H1 (cell line): ENCODE results near the gene XRRA1. TPM values are rescaled to one million over a fixed set of nuclear protein-coding genes. Genes with fewer than 3 reads are reported as not detected.

Source experiments
- CTCF ChIA-PET: fragments of 300-600 bp; sonication (Branson Sonifier 250); formaldehyde crosslinking; loops from one replicate; lab custom pipeline; 2021; ENCODE audit not compliant: partially characterized antibody; lab: Charles Lee
- POLR2A ChIA-PET: fragments of 300-600 bp; sonication (Branson Sonifier 250); formaldehyde crosslinking; loops from one replicate; lab custom pipeline; 2021; ENCODE audit warnings: inconsistent platforms; ENCODE audit not compliant: partially characterized antibody; lab: Charles Lee
- DNase-seq, 2 experiments: peaks; one replicate each; pipeline versions ENCODE4 v3.0.0 to v3.0.0-alpha.2; 2010 to 2022; ENCODE audit warnings: low spot score in 2 of 2, low read depth in 1 of 2, mixed read lengths in 1 of 2
- FAIRE-seq: peaks from 2 replicates; lab custom pipeline; 2011; peaks lifted over from hg19 to GRCh38; lab: Jason Lieb, UNC
- H2AFZ ChIP-seq: 2 replicates; pipeline ENCODE4 v1.8.1; 2012; ENCODE audit warnings: low read length, inconsistent platforms
- H2AK5ac ChIP-seq: 2 replicates; pipeline ENCODE4 v1.6.1; 2013; ENCODE audit warnings: low read depth, low read length
- H2BK120ac ChIP-seq: replicated peaks from 2 replicates; pipeline ENCODE3; 2013; ENCODE audit warnings: low read depth, low read length, inconsistent platforms
- H2BK12ac ChIP-seq: 2 replicates; pipeline ENCODE4 v1.6.1; 2013; ENCODE audit warnings: low read depth, low read length
- H2BK15ac ChIP-seq: 2 replicates; pipeline ENCODE4 v1.6.1; 2013; ENCODE audit warnings: low read length
- H2BK20ac ChIP-seq: 2 replicates; pipeline ENCODE4 v1.6.1; 2013; ENCODE audit warnings: low read length
- H2BK5ac ChIP-seq: 2 replicates; pipeline ENCODE4 v1.6.1; 2013; ENCODE audit warnings: low read depth, low read length
- H3K14ac ChIP-seq: 2 replicates; pipeline ENCODE4 v1.6.1; 2013; ENCODE audit warnings: inconsistent platforms; ENCODE audit not compliant: insufficient read length
- H3K18ac ChIP-seq: 2 replicates; pipeline ENCODE4 v1.6.1; 2013; ENCODE audit warnings: low read length; ENCODE audit errors: extremely low read depth
- H3K23ac ChIP-seq: 2 replicates; pipeline ENCODE4 v1.6.1; 2013; ENCODE audit warnings: inconsistent platforms; ENCODE audit not compliant: insufficient read length
- H3K23me2 ChIP-seq: 2 replicates; pipeline ENCODE4 v1.6.1; 2013; ENCODE audit warnings: low read depth, low read length
- H3K27ac ChIP-seq: 2 replicates; pipeline ENCODE4 v1.6.1; 2011; ENCODE audit warnings: low read depth, low read length, inconsistent platforms
- H3K27me3 ChIP-seq, 4 experiments: replicated peaks in 1 of 4; 1 replicate in 1 of 4; 2 replicates in 3 of 4; pipeline versions ENCODE4 v1.6.1 to v1.8.1; 2011 to 2013; ENCODE audit warnings: low read length in 3 of 4, mild to moderate bottlenecking in 3 of 4, inconsistent platforms in 2 of 4, mixed read lengths in 2 of 4, moderate library complexity in 1 of 4; ENCODE audit not compliant: control insufficient read depth in 3 of 4, insufficient read depth in 3 of 4; ENCODE audit errors: extremely low read depth in 1 of 4
- H3K36me3 ChIP-seq, 4 experiments: 2 replicates each; pipeline versions ENCODE4 v1.6.1 to v1.8.1; 2011 to 2013; ENCODE audit warnings: mild to moderate bottlenecking in 4 of 4, low read length in 3 of 4, moderate library complexity in 2 of 4, control low read depth in 1 of 4, inconsistent platforms in 1 of 4; ENCODE audit not compliant: insufficient read depth in 4 of 4, control insufficient read depth in 2 of 4
- H3K4ac ChIP-seq: replicated peaks from 2 replicates; pipeline ENCODE3; 2013; ENCODE audit warnings: low read length, low read depth, mixed read lengths, inconsistent platforms; ENCODE audit not compliant: insufficient read length
- H3K4me1 ChIP-seq, 4 experiments: replicated peaks in 1 of 4; 1 replicate in 1 of 4; 2 replicates in 3 of 4; pipeline versions ENCODE4 v1.6.1 to v1.8.1; 2011 to 2013; ENCODE audit warnings: low read length in 3 of 4, inconsistent platforms in 2 of 4, mixed read lengths in 1 of 4; ENCODE audit not compliant: insufficient read depth in 4 of 4, control insufficient read depth in 3 of 4
- H3K4me2 ChIP-seq, 2 experiments: 2 replicates each; pipeline versions ENCODE4 v1.6.1 to v1.8.1; 2011 to 2013; ENCODE audit warnings: low read depth in 2 of 2, low read length in 2 of 2, control low read depth in 1 of 2, inconsistent platforms in 1 of 2, mild to moderate bottlenecking in 1 of 2; ENCODE audit not compliant: insufficient read depth in 1 of 2
- H3K4me3 ChIP-seq, 4 experiments: fragments of 200-600, 300-600 bp in 1 of 4; sonication (generic), shearing (Covaris generic), sonication (Bioruptor Twin) in 1 of 4; 2 replicates each; pipeline versions ENCODE4 v1.5.1 to v1.8.1; 2011 to 2016; ENCODE audit warnings: low read length in 4 of 4, low read depth in 3 of 4, control low read depth in 2 of 4, inconsistent platforms in 2 of 4, mild to moderate bottlenecking in 2 of 4, mixed read lengths in 1 of 4, moderate library complexity in 1 of 4; ENCODE audit not compliant: insufficient read depth in 2 of 4; ENCODE audit errors: extremely low read depth in 1 of 4
- H3K56ac ChIP-seq: replicated peaks from 2 replicates; pipeline ENCODE3; 2013; ENCODE audit warnings: low read depth, mild to moderate bottlenecking, mixed read lengths, low read length, inconsistent platforms; ENCODE audit not compliant: insufficient read length
- H3K79me1 ChIP-seq: 2 replicates; pipeline ENCODE4 v1.6.1; 2013; ENCODE audit warnings: low read depth, low read length, control low read depth
- H3K79me2 ChIP-seq, 2 experiments: 2 replicates each; pipeline versions ENCODE4 v1.6.1 to v1.8.1; 2012 to 2013; ENCODE audit warnings: low read length in 2 of 2, mild to moderate bottlenecking in 2 of 2, inconsistent platforms in 1 of 2; ENCODE audit not compliant: insufficient read depth in 2 of 2, control insufficient read depth in 1 of 2
- H3K9ac ChIP-seq, 4 experiments: replicated peaks in 1 of 4; 1 replicate in 1 of 4; 2 replicates in 3 of 4; pipeline versions ENCODE4 v1.6.1 to v1.8.1; 2011 to 2013; ENCODE audit warnings: low read depth in 3 of 4, low read length in 3 of 4, control low read depth in 2 of 4, mild to moderate bottlenecking in 2 of 4, moderate library complexity in 2 of 4, inconsistent platforms in 1 of 4; ENCODE audit errors: extremely low read depth in 1 of 4
- H3K9me3 ChIP-seq, 2 experiments: 2 replicates each; pipeline versions ENCODE4 v1.6.1 to v1.8.1; 2012 to 2013; ENCODE audit warnings: mild to moderate bottlenecking in 2 of 2, moderate library complexity in 2 of 2, control low read depth in 1 of 2, inconsistent platforms in 1 of 2, low read depth in 1 of 2, low read length in 1 of 2, mixed read lengths in 1 of 2; ENCODE audit not compliant: insufficient read depth in 2 of 2
- H4K20me1 ChIP-seq, 2 experiments: replicated peaks in 1 of 2; 2 replicates each; pipeline versions ENCODE3 to v1.8.1; 2011 to 2013; ENCODE audit warnings: inconsistent platforms in 2 of 2, low read length in 2 of 2, mild to moderate bottlenecking in 1 of 2; ENCODE audit not compliant: insufficient read depth in 2 of 2, control insufficient read depth in 1 of 2
- H4K5ac ChIP-seq: 2 replicates; pipeline ENCODE4 v1.6.1; 2013; ENCODE audit warnings: low read length, low read depth, mixed read lengths, inconsistent platforms; ENCODE audit not compliant: insufficient read length
- H4K8ac ChIP-seq: 2 replicates; pipeline ENCODE4 v1.8.0; 2013; ENCODE audit warnings: mild to moderate bottlenecking, moderate library complexity, low read length, inconsistent platforms; ENCODE audit not compliant: insufficient read depth; ENCODE audit errors: extremely low read depth
- H4K91ac ChIP-seq: replicated peaks from 2 replicates; pipeline ENCODE3; 2013; ENCODE audit warnings: low read length, mixed read lengths, inconsistent platforms; ENCODE audit not compliant: insufficient read length
- CBX8 ChIP-seq: fragments of 300-800, 300-1000 bp; sonication (generic); IDR thresholded peaks from 2 replicates; pipeline ENCODE4 v1.7.1; 2016; ENCODE audit warnings: low read depth, low read length, borderline replicate concordance
- CHD1 ChIP-seq: IDR thresholded peaks from 2 replicates; pipeline ENCODE4 v1.6.1; 2012; ENCODE audit warnings: low read depth, low read length, improper control_type of control experiment
- GABPA ChIP-seq: IDR thresholded peaks from 2 replicates; pipeline ENCODE4 v1.6.1; 2011; ENCODE audit warnings: mild to moderate bottlenecking, low read length, moderate library complexity, borderline replicate concordance; ENCODE audit not compliant: insufficient read depth
- HDAC6 ChIP-seq: IDR thresholded peaks from one replicate; pipeline ENCODE4 v1.7.1; 2012; ENCODE audit warnings: low read depth, mild to moderate bottlenecking, inconsistent platforms, low read length, moderate library complexity
- KDM5A ChIP-seq: fragments of 200-600 bp; IDR thresholded peaks from 2 replicates; pipeline ENCODE4 v1.7.1; 2012; ENCODE audit warnings: mild to moderate bottlenecking, low read length, inconsistent platforms, mixed read lengths
- MAFK ChIP-seq: IDR thresholded peaks from 2 replicates; pipeline ENCODE4 v1.6.1; 2012; ENCODE audit warnings: low read depth, mild to moderate bottlenecking, improper control_type of control experiment, low read length
- NRF1 ChIP-seq: IDR thresholded peaks from 2 replicates; pipeline ENCODE4 v1.6.1; 2011; ENCODE audit warnings: mild to moderate bottlenecking, low read depth, low read length, improper control_type of control experiment
- POU5F1 ChIP-seq: IDR thresholded peaks from 2 replicates; pipeline ENCODE4 v1.6.1; 2011; ENCODE audit warnings: low read depth, mild to moderate bottlenecking, low read length, moderate library complexity
- RXRA ChIP-seq: IDR thresholded peaks from 2 replicates; pipeline ENCODE4 v1.6.1; 2011; ENCODE audit warnings: low read depth, mild to moderate bottlenecking, low read length, moderate library complexity; ENCODE audit not compliant: insufficient read depth
- SIX5 ChIP-seq: IDR thresholded peaks from 2 replicates; pipeline ENCODE4 v1.6.1; 2011; ENCODE audit warnings: mild to moderate bottlenecking, low read depth, low read length
- SP1 ChIP-seq: IDR thresholded peaks from 2 replicates; pipeline ENCODE4 v1.6.1; 2011; ENCODE audit warnings: low read depth, low read length
- TAF1 ChIP-seq: IDR thresholded peaks from 2 replicates; pipeline ENCODE4 v1.6.1; 2011; ENCODE audit warnings: mild to moderate bottlenecking, low read depth, low read length
- YY1 ChIP-seq: IDR thresholded peaks from 2 replicates; pipeline ENCODE4 v1.6.1; 2011; ENCODE audit warnings: low read depth, mild to moderate bottlenecking, low read length
- WGBS, 2 experiments: shearing (Covaris generic) in 1 of 2; methylation state at CpG; one replicate each; pipeline versions ENCODE4 v1.1.6 to v1.1.7; 2013 to 2015; ENCODE audit warnings: low lambda C conversion rate in 2 of 2, mixed read lengths in 2 of 2, inconsistent platforms in 1 of 2, low coverage in 1 of 2, missing lambda C conversion rate in 1 of 2; ENCODE audit not compliant: insufficient replicate concordance in 2 of 2, insufficient coverage in 1 of 2, insufficient read length in 1 of 2; ENCODE audit errors: extremely low coverage in 1 of 2, missing lambda C conversion rate in 1 of 2; 5-methylcytosine and 5-hydroxymethylcytosine counted together
- polyA plus RNA-seq, 7 experiments: library from polyadenylated mRNA; depleted of rRNA in 3 of 7; stranded (reverse) in 5 of 7; unstranded in 2 of 7; fragments of >200 nt in 5 of 7; fragments of 200-250 nt in 2 of 7; gene quantifications; 1 replicate in 5 of 7; 2 replicates in 1 of 7; 4 replicates in 1 of 7; pipeline versions ENCODE4 v1.2.1 to v1.2.3, GENCODE V29; 2011 to 2013; ENCODE audit warnings: missing spikeins in 2 of 7, mixed read lengths in 2 of 7
- total RNA-seq: library from RNA; stranded (reverse); fragmentation: NEBNext Ultra II Directional; extraction: Animal tissue kit (Norgen Biotek cat#: 25700); gene quantifications from 2 replicates; pipeline ENCODE4 v1.2.1, GENCODE V29; 2021
- TF ChIP-seq, protein P1 (sequence below): IDR thresholded peaks from 2 replicates; pipeline ENCODE4 v1.6.1; 2011; ENCODE audit warnings: low read depth, mild to moderate bottlenecking, low read length; ENCODE audit not compliant: insufficient read depth
- TF ChIP-seq, protein P2 (sequence below): IDR thresholded peaks from 2 replicates; pipeline ENCODE4 v1.6.1; 2012; ENCODE audit warnings: inconsistent platforms

Gene XRRA1
- total and polyA plus RNA-seq, 2 of the 8 experiments (the other 6 are each of a cell fraction or from before 2014, with no cell fraction given): 2.1 to 7.1 TPM

DNA sequence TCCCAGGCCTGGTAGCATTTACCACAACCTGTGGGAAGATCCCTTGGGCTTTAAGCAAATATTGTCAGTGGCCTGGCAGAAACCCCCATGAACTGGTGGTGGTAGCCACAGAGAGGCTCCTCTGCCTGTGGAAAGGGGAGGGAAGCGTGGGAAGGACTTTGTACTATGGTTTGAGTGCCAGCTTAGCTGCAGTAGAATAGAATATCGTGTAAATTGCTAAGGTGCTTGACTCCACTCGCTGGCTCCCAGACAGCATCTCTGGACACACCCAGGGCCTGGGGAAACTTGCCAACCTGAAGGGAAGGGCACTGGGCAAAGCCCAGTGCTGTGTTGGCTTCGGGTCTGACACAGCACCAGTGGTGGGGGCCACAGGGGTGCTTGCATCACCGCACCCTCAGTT lies 52.6 kb downstream of the XRRA1 start:
- no peak overlapping the region for H2BK12ac ChIP-seq
- no peaks in the 10 kb centered on the region for H3K4me1 ChIP-seq
- no peak overlapping the region for H3K4me3 ChIP-seq
- WGBS, 2 experiments: 85% methylated on average over 5 of the region's 5 CpGs; no CpG with 5 or more reads in 1 of the 2 experiments
- H3K23me2 ChIP-seq: no peaks in the 10 kb centered on the region
- no peaks in the 10 kb centered on the region for H3K79me1 ChIP-seq
- no peak for DNase-seq
- no peak overlapping the region for H2AFZ ChIP-seq
- H2BK20ac ChIP-seq: no peak overlapping the region
- no peak overlapping the region for H2BK15ac ChIP-seq
- H3K56ac ChIP-seq: no peak overlapping the region
- CTCF ChIA-PET: no interaction called here
- H3K14ac ChIP-seq: no peak overlapping the region
- H4K5ac ChIP-seq: no peak overlapping the region
- no peak overlapping the region for H3K23ac ChIP-seq
- H3K27me3 ChIP-seq: no peaks in the 10 kb centered on the region
- no peak overlapping the region for H2BK120ac ChIP-seq
- POLR2A ChIA-PET: no interaction called here
- no peak overlapping the region for H4K91ac ChIP-seq
- no peaks in the 10 kb centered on the region for H3K79me2 ChIP-seq
- no peak overlapping the region for H3K4me2 ChIP-seq
- no peak overlapping the region for H3K9ac ChIP-seq
- H3K9me3 ChIP-seq: peaks cover 17 to 27% of the 10 kb centered on the region in 2 experiments
- H2AK5ac ChIP-seq: no peak overlapping the region
- no peak for FAIRE-seq
- H4K20me1 ChIP-seq: no peaks in the 10 kb centered on the region
- H3K18ac ChIP-seq: no peak overlapping the region
- H3K4ac ChIP-seq: no peak overlapping the region
- no peaks in the 10 kb centered on the region; a peak in 1 of 8 replicates for H3K36me3 ChIP-seq
- no peak overlapping the region for H4K8ac ChIP-seq
- H3K27ac ChIP-seq: no peak overlapping the region
- H2BK5ac ChIP-seq: no peak overlapping the region
- no peak for TF ChIP-seq NRF1
- no peak for TF ChIP-seq RXRA
- TF ChIP-seq SIX5: no peak
- no peak for TF ChIP-seq GABPA
- no peak for TF ChIP-seq HDAC6
- TF ChIP-seq, protein P1, sequence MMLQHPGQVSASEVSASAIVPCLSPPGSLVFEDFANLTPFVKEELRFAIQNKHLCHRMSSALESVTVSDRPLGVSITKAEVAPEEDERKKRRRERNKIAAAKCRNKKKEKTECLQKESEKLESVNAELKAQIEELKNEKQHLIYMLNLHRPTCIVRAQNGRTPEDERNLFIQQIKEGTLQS: no peak
- no peak for TF ChIP-seq KDM5A
- TF ChIP-seq TAF1: no peak
- TF ChIP-seq CBX8: no peak
- TF ChIP-seq CHD1: no peak
- TF ChIP-seq MAFK: no peak
- TF ChIP-seq, protein P2, sequence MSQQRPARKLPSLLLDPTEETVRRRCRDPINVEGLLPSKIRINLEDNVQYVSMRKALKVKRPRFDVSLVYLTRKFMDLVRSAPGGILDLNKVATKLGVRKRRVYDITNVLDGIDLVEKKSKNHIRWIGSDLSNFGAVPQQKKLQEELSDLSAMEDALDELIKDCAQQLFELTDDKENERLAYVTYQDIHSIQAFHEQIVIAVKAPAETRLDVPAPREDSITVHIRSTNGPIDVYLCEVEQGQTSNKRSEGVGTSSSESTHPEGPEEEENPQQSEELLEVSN: no peak
- TF ChIP-seq POU5F1: no peak
- no peak for TF ChIP-seq SP1
- no peak for TF ChIP-seq YY1
